22Rv1 (cell line): ENCODE results near the gene MYO18B.

Experiments
- H3K27ac ChIP-seq: fragments of 450-650 bp; 2 replicates; pipeline ENCODE4 v1.5.1; 2017
- ZFX ChIP-seq: fragments of 450-650 bp; IDR thresholded peaks from 2 replicates; pipeline ENCODE4 v1.6.1; 2017; ENCODE audit warnings: antibody characterized with exemption, borderline replicate concordance
- TF ChIP-seq, protein P1 (sequence below): fragments of 450-650 bp; IDR thresholded peaks from 2 replicates; pipeline ENCODE4 v1.5.1; 2017; ENCODE audit warnings: mild to moderate bottlenecking

MYO18B gene

DNA sequence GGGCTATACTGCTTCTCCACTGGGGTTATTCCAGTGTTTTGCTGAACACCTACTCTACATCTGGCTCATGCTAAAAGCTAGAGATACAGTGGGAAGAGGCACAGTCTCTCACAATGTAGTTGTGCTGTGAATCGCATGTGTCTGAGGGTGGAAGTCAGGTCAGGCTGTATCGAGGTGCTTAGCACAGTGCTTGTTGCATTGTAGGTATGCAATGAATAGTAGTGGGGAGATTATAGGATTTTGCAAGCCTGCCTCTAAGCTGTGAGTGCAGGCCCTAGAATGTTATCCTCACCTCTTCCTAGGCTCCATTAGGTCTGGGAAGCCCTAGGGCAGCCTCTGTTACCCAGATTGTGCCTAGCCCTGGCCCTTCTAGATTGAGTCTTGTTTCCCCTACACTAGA lies 37.4 kb downstream of the MYO18B start:
- no peak overlapping the region for H3K27ac ChIP-seq

DNA sequence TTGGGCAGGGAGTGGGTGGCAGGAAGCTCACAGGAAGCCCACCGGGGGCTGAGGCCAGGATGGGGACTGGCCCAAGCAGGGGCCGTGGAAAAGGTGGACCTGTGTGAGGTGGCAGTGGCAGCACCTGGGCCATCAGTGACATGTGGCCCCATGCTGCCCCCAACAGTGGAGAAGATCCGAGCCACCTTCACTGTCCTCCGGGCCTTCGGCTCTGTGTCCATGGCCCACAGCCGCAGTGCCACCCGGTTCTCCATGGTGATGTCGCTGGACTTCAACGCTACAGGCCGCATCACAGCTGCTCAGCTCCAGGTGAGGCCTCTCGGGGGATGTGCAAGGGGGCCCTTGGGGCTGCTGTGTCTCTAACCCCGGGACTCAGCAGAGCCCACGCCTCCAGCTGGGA lies 37.9 kb downstream of the MYO18B start:
- H3K27ac ChIP-seq: no peak overlapping the region

More for the DNA sequence above, 37.4 kb downstream of the MYO18B start:
- no peak for TF ChIP-seq ZFX
- TF ChIP-seq, protein P1, sequence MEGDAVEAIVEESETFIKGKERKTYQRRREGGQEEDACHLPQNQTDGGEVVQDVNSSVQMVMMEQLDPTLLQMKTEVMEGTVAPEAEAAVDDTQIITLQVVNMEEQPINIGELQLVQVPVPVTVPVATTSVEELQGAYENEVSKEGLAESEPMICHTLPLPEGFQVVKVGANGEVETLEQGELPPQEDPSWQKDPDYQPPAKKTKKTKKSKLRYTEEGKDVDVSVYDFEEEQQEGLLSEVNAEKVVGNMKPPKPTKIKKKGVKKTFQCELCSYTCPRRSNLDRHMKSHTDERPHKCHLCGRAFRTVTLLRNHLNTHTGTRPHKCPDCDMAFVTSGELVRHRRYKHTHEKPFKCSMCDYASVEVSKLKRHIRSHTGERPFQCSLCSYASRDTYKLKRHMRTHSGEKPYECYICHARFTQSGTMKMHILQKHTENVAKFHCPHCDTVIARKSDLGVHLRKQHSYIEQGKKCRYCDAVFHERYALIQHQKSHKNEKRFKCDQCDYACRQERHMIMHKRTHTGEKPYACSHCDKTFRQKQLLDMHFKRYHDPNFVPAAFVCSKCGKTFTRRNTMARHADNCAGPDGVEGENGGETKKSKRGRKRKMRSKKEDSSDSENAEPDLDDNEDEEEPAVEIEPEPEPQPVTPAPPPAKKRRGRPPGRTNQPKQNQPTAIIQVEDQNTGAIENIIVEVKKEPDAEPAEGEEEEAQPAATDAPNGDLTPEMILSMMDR: no peak

DNA sequence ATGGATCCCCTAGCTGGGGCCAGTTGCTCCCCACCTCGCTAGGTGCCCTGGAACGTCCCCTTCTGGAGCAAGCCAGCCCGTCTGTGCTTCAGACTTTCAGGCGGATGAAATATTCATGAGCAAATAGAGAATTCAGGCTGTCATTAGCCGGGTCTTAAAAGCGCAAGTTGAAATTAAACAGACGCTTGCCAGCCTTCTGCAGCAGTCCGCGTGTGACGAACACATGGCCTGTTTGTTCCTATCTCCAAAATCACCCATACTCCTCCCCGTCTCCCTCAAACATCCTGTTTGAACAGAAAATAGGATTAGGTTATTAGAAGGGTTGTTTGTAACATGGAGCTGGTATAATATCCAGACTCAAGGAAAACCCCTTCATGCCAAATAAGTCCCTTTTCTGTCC lies 38.7 kb downstream of the MYO18B start:
- no peak for TF ChIP-seq ZFX
- TF ChIP-seq, protein P1: no peak

More for the DNA sequence above, 37.9 kb downstream of the MYO18B start:
- no peak for TF ChIP-seq ZFX
- TF ChIP-seq, protein P1: no peak

DNA sequence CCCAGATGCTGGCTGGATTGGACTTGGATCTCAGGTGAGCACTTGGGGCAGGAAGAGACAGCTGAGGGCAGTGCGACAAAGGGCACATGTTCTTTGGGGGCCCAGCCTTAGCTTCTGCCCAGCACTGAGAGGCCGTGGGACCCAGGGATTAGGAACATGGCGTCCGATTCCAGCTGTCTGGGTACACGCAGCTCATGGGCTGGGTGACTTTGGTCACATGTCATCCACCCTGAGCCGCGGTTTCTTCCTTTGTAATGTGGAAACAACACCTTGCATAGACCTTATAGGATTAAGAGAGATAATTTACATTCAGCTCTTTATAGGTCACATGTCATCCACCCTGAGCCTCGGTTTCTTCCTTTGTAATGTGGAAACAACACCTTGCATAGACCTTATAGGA lies 39.8 kb downstream of the MYO18B start:
- TF ChIP-seq ZFX: no peak
- TF ChIP-seq, protein P1: no peak
- no peak overlapping the region for H3K27ac ChIP-seq

More for the DNA sequence above, 38.7 kb downstream of the MYO18B start:
- H3K27ac ChIP-seq: no peak overlapping the region

DNA sequence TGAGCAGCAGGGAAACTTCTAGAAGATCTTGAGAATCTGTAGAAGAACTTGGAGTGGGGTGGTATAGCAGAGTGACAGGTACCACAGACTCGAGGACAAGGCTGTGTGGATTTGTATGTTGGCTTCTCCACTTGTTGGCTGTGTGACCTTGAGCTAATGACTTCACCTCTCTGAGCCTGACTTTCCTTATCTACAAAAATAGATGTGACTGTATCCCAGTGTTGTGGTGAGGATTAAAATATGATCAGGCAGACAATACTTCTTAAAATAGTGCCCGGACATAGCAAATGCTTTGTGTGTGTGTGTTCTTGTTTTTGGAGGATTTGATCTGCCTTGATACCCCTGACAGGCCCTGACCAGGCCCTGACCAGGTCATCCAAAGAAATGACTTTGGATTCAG lies 40.8 kb downstream of the MYO18B start:
- no peak overlapping the region for H3K27ac ChIP-seq
- TF ChIP-seq ZFX: no peak
- TF ChIP-seq, protein P1: no peak

DNA sequence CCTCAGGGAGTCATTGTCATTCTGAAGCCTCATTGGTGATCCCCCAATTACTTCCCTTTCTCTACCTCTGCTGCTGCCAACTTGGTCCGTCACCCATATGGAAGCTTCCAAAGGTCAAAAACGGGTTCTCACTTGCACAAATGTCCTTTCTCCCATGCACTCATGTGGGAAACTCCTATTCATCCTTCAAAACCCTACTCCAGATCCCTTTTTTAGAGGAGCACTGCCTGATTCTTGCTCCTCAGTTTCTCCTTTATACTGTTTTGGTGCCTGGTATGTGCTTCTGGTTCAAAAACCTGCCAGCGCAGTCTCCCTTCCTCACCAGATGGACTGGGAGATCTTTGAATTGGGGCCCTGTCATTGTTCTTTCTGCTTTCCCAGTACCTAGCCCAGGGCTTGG lies 41.9 kb downstream of the MYO18B start:
- no peak overlapping the region for H3K27ac ChIP-seq
- TF ChIP-seq, protein P1: no peak
- TF ChIP-seq ZFX: no peak

DNA sequence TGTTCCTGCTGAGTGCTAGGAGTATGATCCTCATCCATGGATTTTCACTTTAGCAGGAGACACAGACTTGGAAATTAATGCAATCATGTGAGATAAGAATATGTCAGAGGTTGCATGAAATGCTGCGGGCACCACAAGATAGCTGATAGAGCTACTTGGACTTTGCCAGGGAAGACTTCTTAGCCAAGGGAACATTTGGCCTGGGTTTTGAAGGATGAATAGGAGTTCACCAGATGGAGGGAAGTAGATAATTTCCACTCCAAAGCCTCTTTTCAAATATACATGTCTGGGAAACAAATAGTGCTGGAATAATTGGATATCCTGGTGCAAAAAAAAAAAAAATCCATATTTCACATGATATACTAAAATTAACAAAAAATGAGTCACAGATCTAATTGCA lies 44.2 kb downstream of the MYO18B start:
- no peak overlapping the region for H3K27ac ChIP-seq
- TF ChIP-seq, protein P1: no peak
- TF ChIP-seq ZFX: no peak
